NCI-H226 (cell line): Measurements from ENCODE around the gene B4GALT4.
"Not testable (repeated sequence)": the region's sequence is repeated elsewhere in the genome, so short reads cannot be mapped to it uniquely, and the experiment has no call there.

Experiments used
- DNase-seq: peaks from one replicate; pipeline ENCODE4 v3.0.0-alpha.2; 2015

Gene B4GALT4

GRCh38 chr3:119240591-119241434 lies at the start of gene B4GALT4:
Gene B4GALT4, minus strand, starts transcription at chr3:119240878. Its CDS starts 10,779 bp downstream, at chr3:119230099.
- DNase-seq: peak; percentile 73

- DNase-seq: no peak
Measured at GRCh38 chr3:119289404-119289770, 48.7 kb upstream of the B4GALT4 start.

- no peak for DNase-seq
Measured at GRCh38 chr3:119288669-119289403, 48.2 kb upstream of the B4GALT4 start.

DNA sequence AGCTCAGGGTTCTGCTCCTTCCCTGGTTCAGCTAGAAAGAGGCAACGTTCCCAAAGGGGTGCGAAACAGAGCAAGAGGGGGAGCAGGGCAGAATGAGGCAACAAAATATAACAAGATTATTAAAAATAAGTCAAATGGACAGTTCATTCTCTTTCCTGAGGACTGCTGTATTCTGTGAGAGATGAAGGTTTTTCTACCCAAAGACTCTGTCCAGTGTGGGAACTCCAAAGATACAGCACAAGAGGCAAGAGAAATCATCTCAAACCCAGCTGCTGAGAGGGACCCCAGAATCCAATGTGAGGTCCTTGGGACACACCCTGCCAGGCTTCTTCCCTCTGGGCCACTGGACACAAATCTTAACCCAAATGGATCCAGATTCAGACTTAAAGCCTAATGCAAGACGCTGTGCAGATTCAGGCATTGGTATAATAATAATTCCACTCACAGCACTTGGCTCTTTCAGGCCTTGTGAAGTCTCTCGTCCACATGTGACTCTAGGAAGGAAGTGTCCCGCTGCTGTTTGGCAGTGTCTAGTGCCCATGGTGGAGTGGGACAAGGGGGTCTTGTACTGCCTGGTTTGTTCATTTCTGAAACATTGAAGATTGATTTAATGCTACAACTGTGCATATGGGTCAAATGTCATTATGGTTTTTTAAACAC lies 39.0 kb upstream of the B4GALT4 start:
- DNase-seq: no peak

DNA sequence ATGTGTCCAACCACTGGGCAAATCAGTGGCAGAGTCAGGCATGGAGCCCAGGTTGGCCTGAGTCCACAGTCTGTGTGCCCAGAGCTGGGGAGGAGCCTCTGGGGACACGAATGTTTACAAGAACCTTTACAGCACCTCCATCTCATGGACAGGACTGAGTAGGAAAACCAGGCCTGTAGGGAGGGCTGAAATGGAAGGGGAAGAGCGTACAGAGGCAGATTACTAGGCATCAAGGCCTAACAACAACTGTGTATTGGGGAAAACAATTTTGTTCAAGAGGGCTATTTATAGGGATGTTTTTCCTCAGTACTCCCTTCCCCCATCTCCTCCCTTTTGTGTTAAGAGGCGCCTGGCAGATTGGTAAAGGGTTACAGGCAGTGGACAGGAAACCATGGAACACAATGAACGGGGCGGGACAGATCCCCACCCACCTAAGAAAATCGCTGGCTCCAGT lies 38.5 kb upstream of the B4GALT4 start:
- no peak for DNase-seq

DNA sequence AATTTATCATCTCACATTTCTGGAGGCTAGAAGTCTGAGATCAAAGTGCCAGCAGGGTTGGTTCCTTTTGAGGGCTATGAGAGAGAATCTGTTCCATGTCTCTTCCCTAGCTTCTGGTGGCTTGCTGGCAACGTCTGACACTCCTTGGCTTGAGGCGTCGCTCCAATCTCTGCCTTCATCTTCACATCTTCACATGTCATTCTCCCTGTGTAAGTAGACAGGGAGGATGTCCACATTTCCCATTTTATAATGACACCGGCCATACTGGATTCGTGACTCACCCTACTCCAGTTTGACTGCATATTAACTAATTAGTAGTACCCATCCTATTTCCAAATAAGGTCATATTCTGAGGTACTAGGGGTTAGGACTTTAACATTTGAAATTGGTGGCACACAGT lies 36.0 kb upstream of the B4GALT4 start:
- no peak for DNase-seq

DNA sequence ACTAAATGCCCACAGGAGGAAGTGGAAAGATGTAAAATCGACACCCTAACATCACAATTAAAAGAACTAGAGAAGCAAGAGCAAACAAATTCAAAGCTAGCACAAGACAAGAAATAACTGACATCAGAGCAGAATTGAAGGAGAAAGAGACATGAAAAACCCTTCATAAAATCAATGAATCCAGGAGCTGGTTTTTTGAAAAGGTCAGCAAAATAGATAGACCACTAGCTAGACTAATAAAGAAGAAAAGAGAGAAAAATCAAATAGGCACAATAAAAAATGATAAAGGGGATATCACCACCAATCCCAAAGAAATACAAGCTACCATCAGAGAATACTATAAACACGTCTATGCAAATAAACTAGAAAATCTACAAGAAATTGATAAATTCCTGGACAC lies 29.5 kb upstream of the B4GALT4 start:
- not testable (repeated sequence) for DNase-seq

- DNase-seq: no peak
Measured at GRCh38 chr3:119261055-119261454, 20.4 kb upstream of the B4GALT4 start.

- no peak for DNase-seq
Measured at GRCh38 chr3:119259821-119260220, 19.1 kb upstream of the B4GALT4 start.

DNA sequence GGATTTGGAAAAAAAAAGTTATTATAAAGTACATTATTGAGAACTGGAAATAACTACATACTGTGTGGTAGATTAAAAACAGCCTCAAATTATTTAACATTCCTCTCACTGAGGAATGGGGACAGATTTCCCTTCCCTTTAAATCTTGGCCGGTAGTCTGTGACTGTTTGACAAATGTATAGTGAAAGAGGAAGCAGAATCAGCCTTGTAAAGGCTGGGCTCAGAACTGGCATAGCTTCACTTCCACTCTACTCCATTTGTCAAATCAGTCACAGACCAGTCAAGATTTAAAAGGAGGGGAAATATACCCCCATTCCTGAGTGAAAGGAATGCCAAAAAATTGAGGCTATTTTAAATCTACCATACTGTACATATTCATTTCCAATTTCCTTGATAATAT lies 18.2 kb upstream of the B4GALT4 start:
- no peak for DNase-seq

DNA sequence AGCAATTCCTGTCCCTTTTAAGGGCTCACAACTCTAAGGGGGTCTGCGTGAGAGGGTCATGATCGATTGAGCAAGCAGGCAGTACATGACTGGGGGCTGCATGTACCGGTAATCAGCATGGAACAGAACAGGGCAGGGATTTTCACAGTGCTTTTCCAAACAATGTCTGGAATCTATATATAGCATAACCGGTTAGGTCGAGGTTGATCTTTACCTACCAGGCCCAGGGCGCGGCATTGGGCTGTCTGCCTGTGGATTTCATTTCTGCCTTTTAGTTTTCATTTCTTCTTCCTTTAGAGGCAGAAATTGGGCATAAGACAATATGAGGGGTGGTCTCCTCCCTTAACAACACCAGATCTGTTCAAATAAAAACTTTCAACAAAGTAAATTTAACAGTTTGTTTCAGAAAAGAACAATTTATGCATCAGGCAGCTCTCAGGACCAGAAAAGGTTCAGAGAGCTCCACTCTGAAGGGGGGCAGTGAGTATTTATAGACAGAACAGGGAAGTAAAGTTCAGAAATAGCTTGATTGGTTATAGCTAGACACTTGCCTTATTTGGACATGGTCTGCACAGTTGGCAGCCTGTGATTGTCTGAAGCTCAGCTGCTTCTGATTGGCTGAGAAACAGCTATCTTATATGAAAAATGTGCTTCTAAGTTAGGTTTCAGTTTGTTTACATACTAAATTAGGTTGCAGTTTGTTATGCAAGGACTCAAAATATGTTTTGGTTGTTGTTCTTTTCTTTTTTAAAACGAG lies 17.2 kb upstream of the B4GALT4 start:
- DNase-seq: no peak

DNA sequence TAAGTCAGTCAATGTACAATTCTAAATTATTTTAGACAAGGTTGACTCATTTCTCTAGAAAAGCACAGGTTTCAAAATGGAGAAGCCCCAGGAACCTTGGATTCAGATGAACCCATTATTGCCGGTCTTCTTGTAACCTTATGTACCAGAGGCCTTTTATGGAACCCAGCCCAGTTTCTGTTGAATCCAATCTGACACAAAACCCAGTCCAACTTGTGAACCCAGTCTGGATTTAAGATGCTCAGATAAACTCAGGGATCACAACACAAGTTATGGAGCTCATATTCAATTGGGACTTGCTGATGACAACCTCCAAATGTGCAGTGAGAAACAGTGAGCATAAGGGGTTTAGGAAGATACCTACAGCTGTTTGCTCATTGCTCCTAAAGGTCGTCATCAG lies 16.4 kb upstream of the B4GALT4 start:
- DNase-seq: no peak

DNA sequence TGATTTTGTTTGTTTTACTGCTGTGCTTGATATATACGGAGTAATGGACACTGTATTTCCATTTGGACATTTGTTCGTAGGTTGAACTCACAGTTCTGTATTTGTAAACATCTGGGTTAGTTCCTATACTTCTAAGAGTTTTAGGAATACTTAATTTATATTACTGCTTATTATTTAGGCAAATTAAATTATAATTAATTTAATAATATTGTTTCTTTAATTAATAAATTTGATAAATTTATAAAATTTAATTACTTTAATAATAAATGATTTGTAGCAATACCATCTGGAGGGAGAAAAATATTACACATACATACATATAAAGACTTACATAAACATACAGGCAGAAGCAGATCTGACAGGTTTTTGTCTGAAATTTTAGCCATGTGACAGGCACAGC lies 14.5 kb upstream of the B4GALT4 start:
- DNase-seq: no peak

DNA sequence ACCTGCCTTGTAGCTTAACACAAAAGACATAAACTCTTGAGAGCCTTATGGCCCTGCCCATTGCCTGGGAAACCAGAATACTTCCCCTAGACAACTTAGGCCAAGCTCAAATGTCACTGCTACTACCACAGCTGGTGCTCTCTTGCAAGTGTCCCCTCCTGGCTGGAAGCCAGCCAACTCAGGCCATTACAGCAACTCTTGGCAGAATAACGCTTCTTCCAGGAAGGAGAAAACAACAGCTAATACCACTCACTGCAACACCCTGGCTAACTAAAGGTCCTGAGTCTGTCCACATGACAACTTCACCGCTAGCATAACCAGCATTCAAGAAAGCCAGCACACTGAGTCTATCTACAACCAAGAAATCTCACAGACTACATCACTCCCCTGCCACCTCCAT lies 5.1 kb upstream of the B4GALT4 start:
- DNase-seq: no peak

GRCh38 chr3:119243712-119244111 lies 3.0 kb upstream of the B4GALT4 start:
- DNase-seq: no peak

DNA sequence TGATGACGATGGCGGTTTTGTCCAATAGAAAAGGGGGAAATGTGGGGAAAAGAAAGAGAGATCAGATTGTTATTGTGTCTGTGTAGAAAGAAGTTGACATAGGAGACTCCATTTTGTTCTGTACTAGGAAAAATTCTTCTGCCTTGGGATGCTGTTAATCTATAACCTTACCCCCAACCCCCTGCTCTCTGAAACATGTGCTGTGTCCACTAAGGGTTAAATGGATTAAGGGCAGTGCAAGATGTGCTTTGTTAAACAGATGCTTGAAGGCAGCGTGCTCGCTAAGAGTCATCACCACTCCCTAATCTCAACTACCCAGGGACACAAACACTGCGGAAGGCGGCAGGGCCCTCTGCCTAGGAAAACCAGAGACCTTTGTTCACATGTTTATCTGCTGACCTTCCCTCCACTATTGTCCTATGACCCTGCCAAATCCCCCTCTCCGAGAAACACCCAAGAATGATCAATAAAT lies 2.4 kb upstream of the B4GALT4 start:
- not testable (repeated sequence) for DNase-seq

DNA sequence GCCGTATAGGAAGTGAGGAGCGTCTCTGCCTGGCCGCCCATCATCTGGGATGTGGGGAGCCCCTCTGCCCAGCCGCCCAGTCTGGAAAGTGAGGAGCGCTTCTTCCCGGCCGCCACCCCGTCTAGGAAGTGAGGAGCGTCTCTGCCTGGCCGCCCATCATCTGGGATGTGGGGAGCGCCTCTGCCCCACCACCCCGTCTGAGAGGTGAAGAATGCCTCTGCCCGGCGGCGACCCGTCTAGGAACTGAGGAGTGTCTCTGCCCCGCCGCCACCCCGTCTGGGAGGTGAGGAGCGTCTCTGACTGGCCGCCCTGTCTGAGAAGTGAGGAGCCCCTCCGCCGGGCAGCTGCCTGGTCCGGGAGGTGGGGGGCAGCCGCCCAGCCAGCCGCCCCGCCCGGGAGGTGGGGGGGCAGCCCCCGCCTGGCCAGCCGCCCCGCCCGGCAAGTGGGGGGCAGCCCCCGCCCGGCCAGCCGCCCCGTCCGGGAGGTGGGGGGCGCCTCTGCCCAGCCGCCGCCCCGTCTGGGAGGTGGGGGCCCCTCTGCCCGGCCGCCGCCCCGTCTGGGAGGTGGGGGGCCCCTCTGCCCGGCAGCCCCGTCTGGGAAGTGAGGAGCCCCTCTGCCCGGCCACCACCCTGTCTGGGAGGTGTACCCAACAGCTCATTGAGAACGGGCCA lies 1.8 kb upstream of the B4GALT4 start:
- not testable (repeated sequence) for DNase-seq

- no peak for DNase-seq
Measured at GRCh38 chr3:119240101-119240590, 532 bp downstream of the B4GALT4 start.

DNA sequence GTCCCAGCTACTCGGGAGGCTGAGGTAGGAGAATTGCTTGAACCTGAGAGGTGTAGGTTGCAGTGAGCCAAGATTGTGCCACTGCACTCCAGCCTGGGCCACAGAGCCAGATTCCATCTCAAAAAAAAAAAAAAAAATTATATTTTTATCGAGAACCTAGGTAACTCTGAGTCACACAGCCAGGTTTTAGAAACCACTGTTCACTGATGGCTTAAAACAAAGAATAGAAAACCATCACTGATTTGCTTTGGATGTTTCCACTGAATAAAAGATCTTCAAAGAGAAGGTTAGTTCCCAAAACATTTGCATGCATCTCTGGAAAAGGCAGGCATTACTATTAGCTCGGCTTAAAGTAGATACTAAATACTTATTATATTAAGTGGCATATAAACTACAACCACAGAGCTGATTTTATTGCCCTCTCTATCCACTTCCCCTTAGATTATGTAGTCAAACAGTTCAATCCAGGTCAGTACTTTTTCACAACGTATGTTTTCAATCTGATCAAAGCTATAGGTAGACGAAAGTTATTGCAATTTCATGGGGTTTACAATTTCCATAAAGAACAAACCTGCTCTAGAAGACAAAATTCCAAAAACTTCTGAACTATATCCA lies 1.4 kb downstream of the B4GALT4 start:
- DNase-seq: no peak

DNA sequence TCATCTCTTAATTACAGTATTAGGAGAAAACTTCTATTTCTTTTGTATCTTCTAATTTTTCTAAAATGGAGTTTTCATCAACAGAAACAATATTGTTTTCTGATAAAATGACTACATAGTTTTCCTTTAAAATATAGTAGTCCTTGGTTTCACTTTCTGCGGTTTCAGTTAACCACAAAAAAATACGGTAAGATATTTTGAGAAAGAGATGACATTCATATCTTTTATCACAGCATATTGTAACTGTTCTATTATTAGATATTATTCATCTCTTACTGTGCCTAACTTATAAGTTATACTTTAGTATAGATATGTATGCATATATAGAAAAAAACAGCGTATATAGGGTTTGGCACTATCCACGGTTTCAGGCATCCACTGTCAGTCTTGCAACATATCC lies 2.3 kb downstream of the B4GALT4 start:
- DNase-seq: no peak

GRCh38 chr3:119237299-119237698 lies 3.4 kb downstream of the B4GALT4 start:
- DNase-seq: no peak

- no peak for DNase-seq
Measured at GRCh38 chr3:119236756-119237155, 3.9 kb downstream of the B4GALT4 start.
